ENCODE results near the gene RASAL3.
A peak's percentile ranks its signal among the peaks of the same experiment; 100 is the strongest.

The RASAL3 gene

GRCh38 chr19:15471639-15472101, 7.3 kb upstream of the RASAL3 start:
- DNase-seq = no peak

GRCh38 chr19:15469513-15470297, 5.4 kb upstream of the RASAL3 start:
- DNase-seq = peak; percentile 34

- no peak for DNase-seq
These were observed 4.5 kb upstream of the RASAL3 start for GRCh38 chr19:15468675-15469512.

- DNase-seq = no peak
These were observed 3.4 kb upstream of the RASAL3 start for GRCh38 chr19:15467734-15468214.

GRCh38 chr19:15466851-15467733, 2.7 kb upstream of the RASAL3 start:
- peak; percentile 68 for DNase-seq

- peak; percentile 79 for DNase-seq
These were observed 428 bp downstream of the RASAL3 start for GRCh38 chr19:15463861-15464371.

GRCh38 chr19:15461694-15462093, 2.6 kb downstream of the RASAL3 start:
- DNase-seq = no peak

- DNase-seq = no peak
These were observed 6.5 kb downstream of the RASAL3 start for GRCh38 chr19:15457701-15458484.

- no peak for DNase-seq
These were observed 7.3 kb downstream of the RASAL3 start for GRCh38 chr19:15456871-15457700.

- no peak for DNase-seq
These were observed 7.9 kb downstream of the RASAL3 start for GRCh38 chr19:15456441-15456840.

- DNase-seq = no peak
These were observed 8.3 kb downstream of the RASAL3 start for GRCh38 chr19:15455996-15456395.

- DNase-seq = no peak
These were observed 10.2 kb downstream of the RASAL3 start for GRCh38 chr19:15453906-15454860.

GRCh38 chr19:15453091-15453578, 11.2 kb downstream of the RASAL3 start:
- DNase-seq = no peak

- no peak for DNase-seq
These were observed 12.0 kb downstream of the RASAL3 start for GRCh38 chr19:15452111-15453047.

- no peak for DNase-seq
These were observed 13.8 kb downstream of the RASAL3 start for GRCh38 chr19:15450528-15450890.

GRCh38 chr19:15449620-15450527, 14.5 kb downstream of the RASAL3 start, which contains the start of gene WIZ:
Gene WIZ (minus strand): TSS chr19:15449956. CDS start chr19:15448307, 1,649 bp downstream.
- peak; percentile 87 for DNase-seq

Data from activated naive CD4-positive, alpha-beta T cell treated with Interleukin-2 at 50 U/mL for 16 hours (primary cell).